Kidney glomerular epithelial cell (primary cell): ENCODE results near the gene SURF2.
"Not testable (repeated sequence)": the region's sequence is repeated elsewhere in the genome, so short reads cannot be mapped to it uniquely, and the experiment has no call there.

ENCODE experiments used
- DNase-seq: peaks from one replicate; lab custom pipeline; 2025; lab: John Stamatoyannopoulos, UW

Gene SURF2

DNA sequence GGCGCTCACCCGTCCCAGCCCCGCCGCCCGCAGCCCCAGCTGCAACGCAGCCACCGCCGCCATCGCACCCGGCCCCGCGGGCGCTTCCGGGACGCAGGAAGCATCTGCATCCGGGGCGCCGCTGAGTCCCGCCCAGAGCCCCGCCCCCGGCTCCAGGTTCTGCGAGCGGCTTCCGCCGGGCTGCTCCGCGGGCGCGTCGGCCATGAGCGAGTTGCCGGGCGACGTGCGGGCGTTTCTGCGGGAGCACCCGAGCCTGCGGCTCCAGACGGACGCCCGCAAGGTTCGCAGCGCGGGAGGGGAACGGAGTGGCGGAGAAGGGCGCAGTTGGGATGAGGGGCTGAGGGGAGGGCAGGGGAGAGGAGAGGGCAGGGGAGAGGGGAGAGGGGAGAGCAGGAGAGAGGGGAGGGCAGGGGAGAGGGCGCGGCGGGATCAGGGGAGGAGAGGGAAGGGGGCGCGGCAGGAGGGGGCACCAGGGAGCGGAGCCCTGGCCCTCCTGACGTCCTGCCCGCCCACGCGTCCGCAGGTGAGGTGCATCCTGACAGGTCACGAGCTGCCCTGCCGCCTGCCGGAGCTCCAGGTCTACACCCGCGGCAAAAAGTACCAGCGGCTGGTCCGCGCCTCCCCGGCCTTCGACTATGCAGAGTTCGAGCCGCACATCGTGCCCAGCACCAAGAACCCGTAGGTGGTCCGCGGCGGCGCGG, at the start of gene SURF2, which contains the start of gene SURF1:
TSS of gene SURF2 (plus strand) at position 160 of the 701 bp plus-strand sequence. CDS start at position 203, 43 bp downstream.
TSS of gene SURF1 (minus strand) at position 97 of the 701 bp plus-strand sequence. CDS start at position 63, 34 bp downstream.
- peak; percentile 41 for DNase-seq

DNA sequence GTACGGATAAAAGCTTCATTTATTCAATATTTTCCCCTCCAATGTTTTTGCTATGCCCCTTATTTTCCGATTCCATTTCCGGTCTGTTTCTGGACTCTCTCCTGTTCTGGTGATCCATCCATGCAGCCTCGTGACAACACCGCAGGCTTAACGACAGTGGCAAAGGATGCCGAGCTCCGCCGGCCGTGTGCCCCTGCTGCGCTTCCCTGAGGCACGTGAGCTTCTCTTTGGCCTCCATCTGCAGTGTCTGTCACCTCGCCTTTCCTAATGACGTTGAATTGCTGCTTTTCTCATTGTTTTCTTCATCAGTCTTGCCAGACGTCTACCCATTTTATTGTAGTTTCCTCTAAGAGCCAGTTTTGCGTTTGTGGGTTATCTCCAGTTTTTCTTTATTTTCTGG, 49.0 kb upstream of the SURF2 start:
- no peak for DNase-seq

DNA sequence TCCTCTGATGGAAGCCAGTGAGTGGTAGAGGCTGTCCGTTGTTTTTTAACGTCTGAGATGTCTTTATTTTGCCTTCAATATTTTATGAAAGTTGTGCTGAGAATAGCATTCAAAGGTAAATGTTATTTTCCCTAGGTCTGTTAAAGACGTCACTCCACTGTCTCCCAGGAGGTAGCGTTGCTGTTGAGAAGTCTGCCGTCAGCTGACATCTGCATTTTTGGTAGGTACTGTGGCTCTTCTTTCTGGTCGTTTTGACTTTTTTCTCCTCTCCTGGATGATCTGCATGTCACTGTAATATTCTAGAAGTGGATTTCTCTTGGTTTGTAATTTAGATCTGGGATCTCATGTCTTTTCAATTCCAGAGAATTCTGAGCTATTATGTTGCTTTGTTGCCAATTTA, 46.7 kb upstream of the SURF2 start:
- DNase-seq = no peak

DNA sequence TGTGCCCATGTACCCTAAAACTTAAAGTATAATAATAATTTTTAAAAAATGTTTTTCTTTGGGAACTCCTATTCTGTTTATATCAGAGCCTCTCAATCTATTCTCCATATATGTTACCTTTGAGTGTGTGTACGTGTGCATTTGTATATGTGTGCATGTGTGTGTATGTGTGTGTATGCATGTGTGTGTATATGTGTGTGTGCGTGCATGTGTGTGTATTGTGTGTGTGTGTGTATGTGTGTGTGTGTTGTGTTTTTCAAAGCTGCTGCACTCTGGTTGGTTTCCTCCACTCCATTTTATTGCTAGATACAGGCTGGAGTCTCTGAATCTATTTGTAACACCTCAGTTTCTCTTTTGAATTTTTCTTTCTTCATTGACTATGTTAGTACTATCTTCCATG, 40.4 kb upstream of the SURF2 start:
- DNase-seq = no peak

DNA sequence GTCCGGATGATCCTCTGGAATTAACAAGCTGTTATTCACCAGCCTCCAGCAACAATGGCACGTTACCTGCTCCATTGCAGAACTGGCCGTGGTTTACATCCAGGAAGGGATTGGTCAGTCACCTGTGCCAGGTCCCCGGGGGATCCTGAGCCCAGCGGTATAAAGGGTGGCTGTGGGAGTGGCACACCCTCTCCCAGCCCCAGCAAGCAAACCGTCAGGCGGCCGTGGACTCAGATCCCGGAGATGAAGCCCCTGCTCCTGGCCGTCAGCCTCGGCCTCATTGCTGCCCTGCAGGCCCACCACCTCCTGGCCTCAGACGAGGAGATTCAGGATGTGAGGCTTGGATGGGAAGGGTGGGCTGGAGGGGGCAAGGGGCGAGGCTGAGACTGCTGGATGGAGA, 38.8 kb upstream of the SURF2 start:
- DNase-seq = not testable (repeated sequence)

DNA sequence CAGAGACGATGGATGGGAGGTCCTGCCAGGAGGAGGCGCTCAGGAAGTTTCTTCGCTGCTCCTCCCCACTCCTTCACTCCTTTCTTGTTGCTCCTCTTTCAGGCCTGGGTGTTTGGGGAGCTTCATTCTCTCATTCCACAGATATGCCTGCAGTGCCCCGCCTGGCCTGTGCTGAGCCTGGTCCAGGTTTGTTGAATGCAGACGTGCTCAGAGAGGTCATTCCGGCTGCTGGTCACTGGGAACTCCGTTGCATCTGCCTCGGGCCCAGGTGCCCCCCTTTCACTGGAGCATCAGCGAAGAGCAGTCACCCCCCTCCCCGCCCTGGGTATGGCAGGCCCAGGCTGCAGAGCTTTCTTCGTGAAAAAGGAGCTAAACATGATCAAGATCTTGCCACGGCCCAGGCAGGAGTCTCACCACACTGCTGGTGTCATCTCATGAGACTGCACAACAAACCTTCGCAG, 35.9 kb upstream of the SURF2 start:
- DNase-seq = no peak

DNA sequence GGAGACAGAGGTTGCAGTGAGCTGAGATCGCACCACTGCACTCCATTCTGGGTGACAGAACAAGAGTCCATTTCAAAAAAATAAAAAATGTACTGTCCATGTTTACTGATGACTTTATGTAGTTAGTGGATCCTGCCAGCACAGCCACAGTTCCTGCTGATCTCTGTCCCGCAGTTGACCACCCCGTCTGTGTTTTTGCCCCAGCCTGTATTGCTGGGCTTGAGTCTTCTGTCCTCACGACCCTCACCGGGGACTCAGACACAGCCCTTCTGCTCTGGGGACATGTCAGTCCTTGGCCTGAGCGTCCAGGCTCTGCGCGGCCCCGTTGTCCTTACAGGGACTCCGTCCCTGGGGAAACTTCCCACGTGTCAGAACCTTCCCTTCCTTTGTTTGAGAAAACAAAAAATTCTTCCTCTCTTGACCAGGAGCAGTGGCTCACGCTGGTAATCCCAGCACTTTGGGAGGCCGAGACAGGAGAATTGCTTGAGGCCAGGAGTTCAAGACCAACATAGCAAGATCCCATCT, 34.9 kb upstream of the SURF2 start:
- DNase-seq = no peak

DNA sequence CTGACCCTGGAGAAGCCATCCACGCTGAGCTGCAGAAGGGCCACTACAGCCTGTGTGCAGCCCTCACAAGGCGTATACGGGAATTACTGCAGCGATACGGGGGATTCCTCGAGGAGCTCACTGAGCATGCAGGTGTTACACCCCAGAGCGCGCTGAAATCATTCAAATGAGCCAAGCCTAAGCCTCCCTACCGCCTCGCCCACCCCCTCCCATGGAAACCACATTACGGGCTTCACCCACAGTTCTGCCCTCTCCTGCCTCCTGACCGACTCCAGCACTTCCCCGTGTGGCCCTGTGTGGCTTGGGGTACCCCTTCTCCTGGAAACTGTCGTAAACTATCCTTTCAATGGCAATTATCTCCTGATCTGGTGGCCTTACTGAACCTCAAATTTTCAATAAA, 33.6 kb upstream of the SURF2 start:
- no peak for DNase-seq

DNA sequence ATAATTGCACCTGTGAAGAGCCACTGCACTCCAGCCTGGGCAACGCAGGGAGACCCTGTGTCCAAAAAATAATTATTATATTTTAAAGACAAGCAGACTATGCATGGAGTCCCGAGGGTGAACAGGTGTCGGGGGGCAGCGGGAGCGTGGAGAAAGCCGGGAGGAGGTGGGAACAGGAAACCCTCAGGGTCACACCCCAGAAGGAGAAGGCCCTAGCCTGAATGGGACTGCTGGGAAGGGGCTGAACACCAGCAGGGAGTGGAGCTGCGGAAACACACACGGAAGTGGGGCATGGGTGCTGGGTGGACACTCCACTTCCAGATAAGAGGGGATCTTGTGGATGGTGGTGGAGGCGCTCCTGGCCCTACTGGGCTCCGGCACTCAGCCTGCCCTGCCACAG, 33.1 kb upstream of the SURF2 start:
- DNase-seq = no peak

DNA sequence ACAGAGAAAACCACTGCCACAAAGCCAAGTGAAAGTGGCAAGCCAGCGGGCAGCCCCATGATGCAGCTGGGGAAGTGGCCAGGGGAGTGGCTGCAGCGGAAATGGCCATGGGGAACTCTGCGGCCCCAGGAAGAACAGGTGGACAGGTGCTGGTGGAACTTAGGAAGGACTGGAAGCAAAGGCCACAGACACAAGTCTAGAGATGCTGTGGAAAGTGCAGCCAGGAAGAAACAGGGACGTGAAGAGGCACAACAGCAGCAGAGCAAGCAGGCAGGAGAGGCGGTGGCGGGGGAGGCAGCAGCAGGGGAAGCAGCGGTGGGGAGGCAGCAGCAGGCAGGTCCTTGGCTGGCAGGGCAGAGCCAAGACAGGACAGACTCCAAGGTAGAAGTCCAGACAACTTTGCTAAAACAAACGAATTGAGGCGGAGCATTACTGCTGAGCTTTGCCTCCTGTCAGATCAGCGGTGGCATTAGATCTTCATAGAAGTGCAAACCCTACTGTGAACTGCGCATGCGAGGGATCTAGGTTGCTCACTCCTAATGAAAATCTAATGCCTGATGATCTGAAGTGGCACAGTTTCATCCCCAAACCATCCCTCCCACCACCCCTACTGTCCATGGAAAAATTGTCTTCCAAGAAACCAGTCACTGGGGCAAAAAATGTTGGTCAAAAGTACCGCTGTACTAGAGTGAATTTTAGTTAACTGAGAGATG, 32.2 kb upstream of the SURF2 start:
- DNase-seq = no peak

DNA sequence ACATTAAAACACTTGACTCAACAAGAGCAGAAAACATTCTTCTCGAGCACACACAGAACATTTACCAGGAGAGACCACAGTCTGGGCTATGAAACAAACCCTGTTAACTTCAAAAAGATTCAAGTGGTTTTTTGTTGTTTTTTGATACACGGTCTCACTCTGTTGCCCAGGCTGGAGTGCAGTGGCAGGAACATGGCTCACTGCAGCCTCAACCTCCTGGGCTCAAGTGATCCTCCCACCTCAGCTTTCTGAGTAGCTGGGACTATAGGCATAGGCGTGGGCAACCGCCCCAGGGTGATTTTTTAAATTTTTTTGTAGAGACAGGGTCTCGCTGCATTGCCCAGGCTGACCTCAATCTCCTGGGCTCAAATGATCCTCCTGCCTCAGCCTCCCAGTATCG, 29.3 kb upstream of the SURF2 start:
- not testable (repeated sequence) for DNase-seq

DNA sequence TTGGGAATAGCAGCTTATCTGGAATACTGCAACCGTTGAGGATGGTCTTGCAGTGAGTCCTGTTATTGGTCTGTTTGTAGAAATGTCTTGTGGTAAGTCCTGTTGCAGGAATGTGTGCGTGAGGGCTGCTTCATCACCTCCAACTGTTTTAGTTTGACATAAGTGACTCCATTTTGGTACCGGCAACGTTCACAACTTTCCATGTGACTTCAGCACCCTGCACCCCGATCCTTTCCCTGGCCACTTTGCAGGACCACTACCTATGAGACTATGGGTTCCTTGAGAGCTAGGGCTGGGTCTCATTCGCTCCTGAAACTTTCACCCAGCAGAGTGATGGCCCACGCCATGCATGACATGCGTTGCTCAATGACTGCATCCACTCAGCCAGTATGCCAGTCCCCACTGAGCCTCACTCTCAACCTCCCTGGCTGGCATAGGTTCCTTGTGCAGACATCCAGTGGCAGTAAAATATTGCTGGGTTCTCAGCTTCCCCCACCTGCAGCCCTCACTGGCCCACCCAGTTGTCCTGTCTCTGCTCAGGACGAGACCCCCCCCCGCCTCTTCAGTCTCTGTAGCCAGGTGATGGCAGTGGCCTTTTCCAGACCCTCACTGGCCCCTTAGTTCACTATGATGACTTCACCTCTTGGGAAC, 28.4 kb upstream of the SURF2 start:
- no peak for DNase-seq

DNA sequence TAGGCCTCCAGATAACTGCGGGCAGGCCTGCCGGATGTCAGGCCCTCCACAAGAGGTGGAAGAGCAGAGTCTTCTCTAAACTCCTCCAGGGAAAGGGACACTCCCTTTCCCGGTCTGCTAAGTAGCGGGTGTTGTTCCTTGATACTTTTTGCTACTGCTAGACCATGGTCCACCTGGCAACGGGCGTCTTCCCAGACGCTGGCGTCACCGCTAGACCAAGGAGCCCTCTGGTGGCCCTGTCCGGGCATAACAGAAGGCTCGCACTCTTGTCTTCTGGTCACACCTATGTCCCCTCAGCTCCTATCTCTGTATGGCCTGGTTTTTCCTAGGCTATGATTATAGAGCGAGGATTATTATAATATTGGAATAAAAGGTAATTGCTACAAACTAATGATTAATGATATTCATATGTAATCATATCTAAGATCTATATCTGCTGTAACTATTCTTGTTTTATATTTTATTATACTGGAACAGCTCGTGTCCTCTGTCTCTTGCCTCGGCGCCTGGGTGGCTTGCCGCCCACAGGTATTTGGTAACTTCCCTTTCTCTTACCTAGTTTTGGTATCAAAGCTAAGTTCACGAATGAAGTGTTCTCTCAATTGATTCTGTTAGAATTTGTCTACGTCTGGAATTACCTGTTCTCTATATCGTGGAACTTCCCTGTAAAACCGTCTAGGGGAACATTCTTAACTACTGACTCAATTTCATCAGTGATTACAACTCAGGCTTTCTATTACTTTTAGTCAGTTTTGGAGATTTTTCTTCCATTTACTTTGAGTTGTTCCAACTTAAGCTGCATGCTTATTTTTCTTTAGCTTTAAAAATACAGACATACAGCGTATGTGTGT, 26.8 kb upstream of the SURF2 start:
- not testable (repeated sequence) for DNase-seq

DNA sequence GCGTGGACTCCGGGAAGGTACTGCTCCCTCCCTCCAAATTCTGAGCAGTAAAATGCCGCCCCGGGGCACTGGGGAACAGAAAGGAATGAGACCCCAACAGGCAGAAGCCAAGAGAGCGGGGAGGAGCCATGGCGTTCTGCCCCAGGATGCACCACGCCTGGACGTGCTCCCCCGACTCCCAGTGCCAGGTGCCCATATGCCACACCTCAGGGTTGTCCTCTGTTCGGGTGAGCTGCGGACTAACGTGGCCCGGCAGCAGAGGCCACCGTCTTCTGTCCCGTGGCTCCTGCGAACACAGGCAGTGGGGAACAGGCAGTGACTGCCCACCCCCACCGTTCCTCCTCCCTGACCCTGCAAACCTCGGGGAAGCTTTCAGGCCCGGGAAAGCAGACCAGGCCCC, 25.1 kb upstream of the SURF2 start:
- DNase-seq = no peak

DNA sequence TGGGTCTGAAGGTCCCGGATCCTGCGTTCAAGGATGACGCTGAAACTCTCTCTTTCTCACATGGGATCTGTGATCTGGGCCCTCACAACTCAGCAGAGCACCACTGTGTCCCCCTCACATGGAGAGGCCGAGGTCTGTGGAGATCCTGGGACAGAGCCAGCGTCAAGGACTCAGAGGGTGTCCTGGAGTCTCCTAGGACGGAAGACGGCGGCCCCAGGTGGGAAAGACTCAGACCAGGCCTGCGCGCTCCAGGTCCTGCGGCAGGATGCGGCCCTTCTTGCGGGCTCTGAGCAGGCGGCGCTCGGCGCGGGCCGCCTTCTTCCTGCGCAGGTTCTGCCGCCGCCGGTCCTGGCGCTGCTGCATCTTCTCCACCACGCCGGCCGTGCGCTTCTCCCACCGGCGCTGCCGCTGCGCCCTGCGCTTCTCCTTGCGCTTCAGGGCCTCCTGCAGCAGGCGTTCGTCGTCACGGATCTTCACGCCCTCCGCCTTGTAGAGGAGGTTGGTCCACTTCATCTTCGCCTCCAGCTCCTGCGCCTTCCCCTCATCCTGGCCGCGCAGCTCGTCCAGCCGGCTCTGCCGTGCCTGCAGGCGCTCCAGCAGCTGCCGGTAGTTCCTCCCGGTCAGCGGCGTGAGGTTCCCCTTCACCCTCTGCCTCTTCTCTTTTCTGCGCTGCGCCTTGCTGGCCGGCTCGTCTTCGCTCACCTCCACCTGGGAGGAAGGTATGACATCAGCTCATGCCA, 24.5 kb upstream of the SURF2 start:
- DNase-seq = no peak

DNA sequence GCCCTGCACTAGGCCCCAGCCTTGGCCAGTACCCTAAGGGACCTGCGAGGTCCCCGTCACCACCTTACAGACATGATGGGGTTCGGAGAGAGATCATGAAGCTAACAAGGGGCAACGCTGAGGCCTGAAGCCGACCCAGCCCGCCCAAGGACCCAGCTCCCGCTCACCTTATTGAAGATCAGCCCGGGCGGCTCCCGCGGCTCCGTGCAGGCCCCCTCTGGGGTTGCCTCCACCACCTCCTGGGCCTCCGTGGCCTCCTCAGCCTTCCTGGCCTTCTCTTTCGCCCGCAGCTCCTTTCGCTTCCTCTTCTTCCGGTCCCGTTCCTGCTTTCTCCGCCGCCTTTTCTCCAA, 24.0 kb upstream of the SURF2 start:
- DNase-seq = no peak

DNA sequence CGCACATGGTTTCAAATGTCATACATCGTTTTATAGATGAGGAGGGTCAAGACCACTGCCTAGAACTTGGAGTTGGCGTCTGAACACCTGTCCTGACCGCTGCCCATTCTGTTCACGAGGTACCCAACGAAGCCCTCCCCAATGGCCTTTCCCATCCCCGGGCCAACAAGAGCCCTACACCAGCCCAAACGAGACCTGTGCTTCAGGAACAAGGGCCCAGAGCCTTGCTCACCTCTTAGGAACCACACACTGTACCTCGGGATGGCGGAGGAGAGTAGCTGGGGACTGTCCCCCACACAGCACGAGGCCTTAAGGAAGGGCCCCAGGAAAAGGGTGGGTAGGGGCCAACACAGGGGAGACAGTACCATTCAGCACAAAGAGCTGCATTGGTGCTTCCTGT, 23.3 kb upstream of the SURF2 start:
- DNase-seq = no peak

DNA sequence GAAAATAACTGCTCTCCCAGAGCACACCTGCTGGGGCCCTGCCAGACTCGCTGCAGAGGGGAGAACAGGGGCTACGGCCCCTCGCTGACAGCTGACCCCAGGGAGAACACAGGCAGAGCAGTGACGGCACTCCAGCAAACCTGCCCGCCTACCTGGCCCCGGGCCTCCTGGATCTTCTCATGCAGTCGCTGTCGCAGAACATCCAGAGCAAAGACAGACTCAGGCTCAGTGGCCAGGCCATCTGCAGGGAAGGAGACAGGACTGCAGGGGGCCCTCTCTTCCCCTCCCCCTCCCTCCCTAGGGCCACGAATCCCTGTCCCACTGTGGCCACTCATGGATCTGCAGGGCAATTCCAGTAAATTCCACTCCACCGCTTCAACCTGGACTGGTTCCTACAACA, 22.8 kb upstream of the SURF2 start:
- no peak for DNase-seq

DNA sequence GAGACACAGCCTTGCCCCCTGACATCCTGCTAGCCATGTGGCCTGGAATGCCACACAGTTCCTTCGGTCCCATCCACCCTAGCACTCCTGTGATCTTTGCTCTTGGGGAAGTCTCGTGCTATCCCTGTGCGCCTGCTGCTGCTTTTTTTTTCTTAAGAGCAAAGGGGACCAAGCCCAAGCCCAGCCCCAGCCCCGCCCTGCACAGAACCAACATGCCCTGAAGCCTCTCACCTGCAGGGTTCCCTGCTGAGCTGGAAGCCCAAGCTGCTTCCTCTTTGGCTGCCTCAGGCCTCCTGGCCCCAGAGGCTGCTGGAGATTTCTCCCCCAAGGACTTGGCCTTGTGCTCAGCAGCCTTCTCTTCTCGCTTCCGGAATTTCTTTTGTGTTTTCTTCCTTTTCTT, 22.2 kb upstream of the SURF2 start:
- no peak for DNase-seq

DNA sequence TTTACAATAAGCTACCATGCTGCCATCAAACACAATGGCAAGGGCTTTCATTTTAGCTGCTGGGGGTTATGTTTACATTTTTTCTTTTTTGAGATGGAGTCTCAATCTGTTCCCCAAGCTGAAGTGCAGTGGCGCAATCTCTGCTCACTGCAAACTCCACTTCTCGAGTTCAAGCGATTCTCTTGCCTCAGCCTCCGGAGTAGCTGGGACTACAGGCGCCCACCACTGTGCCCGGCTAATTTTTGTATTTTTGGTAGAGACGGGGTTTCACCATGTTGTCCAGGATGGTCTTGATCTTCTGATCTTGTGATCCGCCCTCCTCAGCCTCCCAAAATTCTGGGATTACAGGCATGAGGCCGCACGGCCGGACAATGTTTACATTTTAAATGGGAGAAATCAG, 21.5 kb upstream of the SURF2 start:
- not testable (repeated sequence) for DNase-seq
